Panc1 (cell line): ENCODE data around the gene RAD17. TPM values are rescaled to one million over a fixed set of nuclear protein-coding genes. Genes with fewer than 3 reads are reported as not detected.
"Not testable (repeated sequence)": the region's sequence is repeated elsewhere in the genome, so short reads cannot be mapped to it uniquely, and the experiment has no call there.

ENCODE experiments used
- ATAC-seq: fragments of 200-7000 bp; cut with Tn5 transposase; 2 replicates; pipeline ENCODE4 v1.9.1; 2020; ENCODE audit warnings: mild to moderate bottlenecking, moderate library complexity
- BruUV-seq: library from RNA; stranded (reverse); fragments of 400-500 nt; replicated peaks from 2 replicates; lab custom pipeline; 2021; lab: Mats Ljungman, UMichigan
- CTCF ChIA-PET: fragments of 300-600 bp; sonication (Branson Sonifier 250); formaldehyde crosslinking; loops from one replicate; lab custom pipeline; 2022; ENCODE audit warnings: antibody characterized with exemption; lab: Charles Lee
- POLR2A ChIA-PET: fragments of 300-600 bp; sonication (Branson Sonifier 250); formaldehyde crosslinking; loops from one replicate; lab custom pipeline; 2022; ENCODE audit warnings: antibody characterized with exemption; lab: Charles Lee
- DNase-seq: peaks from one replicate; pipeline ENCODE4 v3.0.0-alpha.2; 2010; ENCODE audit warnings: low read depth, low spot score
- H3K27ac ChIP-seq: 2 replicates; pipeline ENCODE4 v1.5.1; 2011; ENCODE audit warnings: mild to moderate bottlenecking, low read length, inconsistent platforms
- H3K27me3 ChIP-seq: fragments of 200-500 bp; sonication (Bioruptor generic); 2 replicates; pipeline ENCODE4 v1.6.0; 2014; ENCODE audit warnings: low read length, inconsistent platforms; ENCODE audit not compliant: control insufficient read depth, insufficient read depth
- H3K36me3 ChIP-seq: fragments of 200-500 bp; sonication (Bioruptor generic); 2 replicates; pipeline ENCODE4 v1.5.1; 2014; ENCODE audit warnings: inconsistent platforms, mild to moderate bottlenecking, low read length, moderate library complexity; ENCODE audit not compliant: control insufficient read depth, insufficient read depth
- H3K4me1 ChIP-seq: 2 replicates; pipeline ENCODE4 v1.5.1; 2011; ENCODE audit warnings: inconsistent platforms, mild to moderate bottlenecking, low read length, moderate library complexity; ENCODE audit not compliant: control insufficient read depth, insufficient read depth
- H3K4me3 ChIP-seq, 2 experiments: 2 replicates each; pipeline ENCODE4 v1.5.1; 2011 to 2012; ENCODE audit warnings: low read depth in 2 of 2, low read length in 2 of 2, mild to moderate bottlenecking in 2 of 2, inconsistent platforms in 1 of 2, moderate library complexity in 1 of 2
- H3K9me3 ChIP-seq: fragments of 200-500 bp; sonication (Bioruptor generic); 2 replicates; pipeline ENCODE4 v1.5.1; 2014; ENCODE audit warnings: low read depth, mild to moderate bottlenecking, inconsistent platforms, low read length, moderate library complexity; ENCODE audit not compliant: control insufficient read depth, insufficient read depth
- POLR2AphosphoS5 ChIP-seq: IDR thresholded peaks from 2 replicates; pipeline ENCODE4 v1.6.1; 2012; ENCODE audit warnings: mild to moderate bottlenecking, low read depth, low read length, moderate library complexity
- SIN3A ChIP-seq: IDR thresholded peaks from 2 replicates; pipeline ENCODE4 v1.6.1; 2012; ENCODE audit warnings: low read depth, mild to moderate bottlenecking, low read length, moderate library complexity, borderline replicate concordance; ENCODE audit not compliant: insufficient read depth
- TCF7L2 ChIP-seq: IDR thresholded peaks from 2 replicates; pipeline ENCODE4 v1.6.1; 2011; ENCODE audit warnings: mild to moderate bottlenecking, low read depth, low read length, inconsistent platforms
- in situ Hi-C: cut with HindIII; loops from 2 replicates; pipeline ENCODE4 v1.10.0; 2016; ENCODE audit warnings: low sequenced_read_pairs, low pct_unique_long_range_greater_than_20kb
- intact Hi-C: fragments of 100-400 bp; cut with micrococcal nuclease; formaldehyde crosslinking; loops from one replicate; pipeline ENCODE4 v1.10.0; 2022; ENCODE audit not compliant: unreplicated experiment
- total RNA-seq: library from RNA; stranded (reverse); gene quantifications from one replicate; pipeline ENCODE4 v1.2.1, GENCODE V29; 2021; ENCODE audit not compliant: unreplicated experiment
- TF ChIP-seq, protein P1 (sequence below): fragments of 450-650 bp; IDR thresholded peaks from 2 replicates; pipeline ENCODE4 v1.5.1; 2017; ENCODE audit warnings: mild to moderate bottlenecking
- TF ChIP-seq, protein P2 (sequence below), 2 experiments: IDR thresholded peaks; 2 replicates each; pipeline ENCODE4 v1.6.1; 2011 to 2012; ENCODE audit warnings: low read depth in 2 of 2, control low read depth in 1 of 2, low read length in 1 of 2, mild to moderate bottlenecking in 1 of 2, moderate library complexity in 1 of 2; ENCODE audit not compliant: insufficient read depth in 1 of 2

Gene RAD17
- total RNA-seq, 1 experiment from 2014 or later = 41.7 TPM

DNA sequence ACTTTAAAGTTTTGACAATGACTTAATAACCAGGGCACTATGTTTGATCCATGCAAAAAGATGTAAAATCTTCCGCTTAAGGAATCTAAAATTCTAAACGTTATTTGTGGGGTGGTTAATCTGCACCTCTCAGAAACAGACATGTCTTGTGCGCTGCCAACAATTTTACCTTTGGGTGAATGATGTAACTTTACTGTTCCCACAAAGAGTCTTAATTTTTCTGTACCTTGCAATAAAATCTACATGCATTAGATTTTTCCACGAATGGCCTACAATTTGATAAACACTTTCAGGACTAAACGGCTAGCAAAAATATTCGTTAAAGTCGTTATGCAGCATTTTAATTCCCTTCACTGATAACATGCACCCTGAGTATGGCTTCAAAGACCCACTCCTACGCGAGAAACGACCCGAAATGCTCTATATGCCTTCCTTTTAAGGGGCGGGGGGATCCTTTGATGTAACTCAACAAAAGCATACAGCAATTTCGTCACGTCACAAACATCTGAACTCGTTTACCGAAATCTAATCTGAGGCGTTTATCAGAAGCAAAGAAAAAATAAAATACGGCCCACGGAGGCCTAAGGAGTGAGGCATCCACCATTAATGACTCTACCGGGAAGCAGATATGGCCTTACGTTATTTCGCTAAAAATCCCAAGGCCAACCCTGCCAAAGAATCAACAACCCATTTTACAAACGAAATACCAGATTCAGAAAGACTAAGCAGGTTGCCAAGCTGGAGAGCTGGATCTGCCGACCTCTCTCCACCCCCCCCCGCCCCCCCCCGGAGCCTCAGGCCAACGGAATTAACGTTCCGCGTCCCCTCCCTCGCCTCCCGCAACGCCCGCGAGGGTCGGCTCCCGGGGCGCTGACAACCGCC is 919 bp upstream of the RAD17 start:
- Histone ChIP-seq H3K36me3 (peaks cover 18% of the 10 kb centered on the region), H3K4me3 (peak overlapping the region; percentile 70 to 100), H3K27me3 (no peaks in the 10 kb centered on the region), H3K9me3 (no peaks in the 10 kb centered on the region), H3K27ac (peak overlapping the region; percentile 98), H3K4me1 (peaks cover 29% of the 10 kb centered on the region; the same call in 1 of the 2 replicates)
- BruUV-seq = TSS peak; percentile 85
- ChIA-PET CTCF (no interaction called here), POLR2A (no interaction called here)
- peak; percentile 74; the same call in 1 of the 2 replicates for ATAC-seq
- TF ChIP-seq TCF7L2 = peak; percentile 90
- TF ChIP-seq, protein P1, sequence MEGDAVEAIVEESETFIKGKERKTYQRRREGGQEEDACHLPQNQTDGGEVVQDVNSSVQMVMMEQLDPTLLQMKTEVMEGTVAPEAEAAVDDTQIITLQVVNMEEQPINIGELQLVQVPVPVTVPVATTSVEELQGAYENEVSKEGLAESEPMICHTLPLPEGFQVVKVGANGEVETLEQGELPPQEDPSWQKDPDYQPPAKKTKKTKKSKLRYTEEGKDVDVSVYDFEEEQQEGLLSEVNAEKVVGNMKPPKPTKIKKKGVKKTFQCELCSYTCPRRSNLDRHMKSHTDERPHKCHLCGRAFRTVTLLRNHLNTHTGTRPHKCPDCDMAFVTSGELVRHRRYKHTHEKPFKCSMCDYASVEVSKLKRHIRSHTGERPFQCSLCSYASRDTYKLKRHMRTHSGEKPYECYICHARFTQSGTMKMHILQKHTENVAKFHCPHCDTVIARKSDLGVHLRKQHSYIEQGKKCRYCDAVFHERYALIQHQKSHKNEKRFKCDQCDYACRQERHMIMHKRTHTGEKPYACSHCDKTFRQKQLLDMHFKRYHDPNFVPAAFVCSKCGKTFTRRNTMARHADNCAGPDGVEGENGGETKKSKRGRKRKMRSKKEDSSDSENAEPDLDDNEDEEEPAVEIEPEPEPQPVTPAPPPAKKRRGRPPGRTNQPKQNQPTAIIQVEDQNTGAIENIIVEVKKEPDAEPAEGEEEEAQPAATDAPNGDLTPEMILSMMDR = no peak
- intact Hi-C loops = loop anchor here (10.0 kb wide), 1 partner anchor 274 kb away; the partner anchor contains the start of gene SLC30A5
- in situ Hi-C loops = no loop called here
- no peak for DNase-seq

GRCh38 chr5:69370335-69370734 is 717 bp downstream of the RAD17 start:
- H3K4me3 ChIP-seq = peak overlapping the region; percentile 70 to 100
- CTCF ChIA-PET, intact Hi-C loops, H3K9me3 ChIP-seq, ATAC-seq, in situ Hi-C loops, DNase-seq, H3K27me3 ChIP-seq: not testable (repeated sequence)
- TSS peak; percentile 79 for BruUV-seq
- peaks cover 19% of the 10 kb centered on the region for H3K36me3 ChIP-seq
- H3K4me1 ChIP-seq = peaks cover 23% of the 10 kb centered on the region; the same call in 1 of the 2 replicates
- H3K27ac ChIP-seq = peak overlapping the region; percentile 98
- POLR2A ChIA-PET = interaction anchor here (1.0 kb wide), 1 partner anchor 9 kb away, joined by 3 read pairs; no protein-coding TSS in a partner anchor

DNA sequence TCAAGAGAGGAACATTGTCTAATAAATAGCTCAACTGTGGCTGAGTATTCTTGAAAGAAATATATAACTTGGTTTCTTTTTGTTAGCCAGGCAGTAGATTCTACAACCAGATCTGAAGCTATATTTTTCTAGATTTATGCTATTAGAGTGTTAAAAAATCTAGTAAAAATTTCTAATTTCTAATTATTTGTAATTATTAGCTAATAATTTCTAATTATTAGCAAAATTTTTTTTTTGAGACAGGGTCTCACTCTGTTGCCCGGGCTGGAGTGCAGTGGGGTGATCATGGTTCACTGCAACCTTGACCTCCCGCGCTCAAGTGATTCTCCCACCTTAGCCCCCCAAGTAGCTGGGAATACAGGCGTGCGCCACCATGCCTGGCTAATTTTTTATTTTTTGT is 2.8 kb downstream of the RAD17 start:
- Histone ChIP-seq H3K4me1 (peaks cover 15% of the 10 kb centered on the region; the same call in 1 of the 2 replicates), H3K27ac (peak overlapping the region; percentile 98), H3K27me3 (no peaks in the 10 kb centered on the region), H3K9me3 (no peaks in the 10 kb centered on the region), H3K4me3 (peak overlapping the region in 1 of 2 experiments; percentile 70; a peak in 2 of 4 replicates), H3K36me3 (peaks cover 22% of the 10 kb centered on the region)
- in situ Hi-C loops = no loop called here
- ChIA-PET CTCF (interaction anchor here (0.6 kb wide), 1 partner anchor 35 kb away, joined by 3 read pairs; no protein-coding TSS in a partner anchor), POLR2A (interaction anchor here (0.6 to 1.1 kb wide), 2 partner anchors 21 to 94 kb away, joined by 7 to 8 read pairs; no protein-coding TSS in a partner anchor)
- TF ChIP-seq POLR2AphosphoS5 = no peak
- TF ChIP-seq TCF7L2 = no peak
- TF ChIP-seq, protein P1 = no peak
- no peak for TF ChIP-seq SIN3A
- TF ChIP-seq, protein P2, sequence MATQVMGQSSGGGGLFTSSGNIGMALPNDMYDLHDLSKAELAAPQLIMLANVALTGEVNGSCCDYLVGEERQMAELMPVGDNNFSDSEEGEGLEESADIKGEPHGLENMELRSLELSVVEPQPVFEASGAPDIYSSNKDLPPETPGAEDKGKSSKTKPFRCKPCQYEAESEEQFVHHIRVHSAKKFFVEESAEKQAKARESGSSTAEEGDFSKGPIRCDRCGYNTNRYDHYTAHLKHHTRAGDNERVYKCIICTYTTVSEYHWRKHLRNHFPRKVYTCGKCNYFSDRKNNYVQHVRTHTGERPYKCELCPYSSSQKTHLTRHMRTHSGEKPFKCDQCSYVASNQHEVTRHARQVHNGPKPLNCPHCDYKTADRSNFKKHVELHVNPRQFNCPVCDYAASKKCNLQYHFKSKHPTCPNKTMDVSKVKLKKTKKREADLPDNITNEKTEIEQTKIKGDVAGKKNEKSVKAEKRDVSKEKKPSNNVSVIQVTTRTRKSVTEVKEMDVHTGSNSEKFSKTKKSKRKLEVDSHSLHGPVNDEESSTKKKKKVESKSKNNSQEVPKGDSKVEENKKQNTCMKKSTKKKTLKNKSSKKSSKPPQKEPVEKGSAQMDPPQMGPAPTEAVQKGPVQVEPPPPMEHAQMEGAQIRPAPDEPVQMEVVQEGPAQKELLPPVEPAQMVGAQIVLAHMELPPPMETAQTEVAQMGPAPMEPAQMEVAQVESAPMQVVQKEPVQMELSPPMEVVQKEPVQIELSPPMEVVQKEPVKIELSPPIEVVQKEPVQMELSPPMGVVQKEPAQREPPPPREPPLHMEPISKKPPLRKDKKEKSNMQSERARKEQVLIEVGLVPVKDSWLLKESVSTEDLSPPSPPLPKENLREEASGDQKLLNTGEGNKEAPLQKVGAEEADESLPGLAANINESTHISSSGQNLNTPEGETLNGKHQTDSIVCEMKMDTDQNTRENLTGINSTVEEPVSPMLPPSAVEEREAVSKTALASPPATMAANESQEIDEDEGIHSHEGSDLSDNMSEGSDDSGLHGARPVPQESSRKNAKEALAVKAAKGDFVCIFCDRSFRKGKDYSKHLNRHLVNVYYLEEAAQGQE (IDR thresholded peaks at IDR 0.05; ENCODE audit: insufficient read depth in 1 of 2, low read depth in 2 of 2, low read length in 1 of 2) = no peak
- no peak for DNase-seq
- no peak for ATAC-seq
- intact Hi-C loops = no loop called here
- no TSS peak for BruUV-seq
